Esophagus muscularis mucosa (tissue), 4 donors: ENCODE data around the gene KLK7. TPM values are rescaled to one million over a fixed set of nuclear protein-coding genes. Genes with fewer than 3 reads are reported as not detected.

Source experiments
- DNase-seq: peaks from one replicate; pipeline ENCODE4 v3.0.0-alpha.2; 2017; ENCODE audit errors: extremely low spot score
- H3K27ac ChIP-seq, 4 donors: fragments of 200-600 bp; sonication (generic); replicated peaks in 1 of 4; 1 replicate in 3 of 4; 2 replicates in 1 of 4; pipeline ENCODE4 v1.5.1; 2016 to 2019; ENCODE audit warnings: mild to moderate bottlenecking in 1 of 4
- H3K27me3 ChIP-seq, 4 donors: fragments of 200-600 bp; sonication (generic); one replicate each; pipeline versions ENCODE4 v1.5.1 to v1.6.0; 2016 to 2019
- H3K36me3 ChIP-seq, 4 donors: fragments of 200-600 bp; sonication (generic); one replicate each; pipeline ENCODE4 v1.5.1; 2016 to 2019
- H3K4me1 ChIP-seq, 4 donors: fragments of 200-600 bp; sonication (generic); one replicate each; pipeline ENCODE4 v1.5.1; 2016 to 2019
- H3K4me3 ChIP-seq, 4 donors: fragments of 200-600 bp; sonication (generic); 1 replicate in 2 of 4; 2 replicates in 2 of 4; pipeline ENCODE4 v1.5.1; 2016 to 2019; ENCODE audit warnings: mild to moderate bottlenecking in 4 of 4, moderate library complexity in 1 of 4
- H3K9me3 ChIP-seq, 4 donors: fragments of 200-600 bp; sonication (generic); 1 replicate in 3 of 4; 2 replicates in 1 of 4; pipeline ENCODE4 v1.5.1; 2016 to 2019
- CTCF ChIP-seq, 3 experiments: fragments of 200-600 bp in 2 of 3; fragments of 450-650 bp in 1 of 3; sonication (generic) in 2 of 3; IDR thresholded peaks; one replicate each; pipeline ENCODE4 v1.5.1; 2017 to 2019; ENCODE audit warnings: antibody characterized with exemption in 3 of 3, mild to moderate bottlenecking in 2 of 3, moderate library complexity in 1 of 3
- EP300 ChIP-seq: sonication (generic); formaldehyde crosslinking; IDR thresholded peaks from one replicate; pipeline ENCODE4 v1.6.1; 2017; ENCODE audit warnings: antibody characterized with exemption
- POLR2A ChIP-seq: fragments of 450-650 bp; IDR thresholded peaks from one replicate; pipeline ENCODE4 v1.6.1; 2017; ENCODE audit warnings: antibody characterized with exemption, moderate library complexity, mild to moderate bottlenecking, low read depth
- POLR2AphosphoS5 ChIP-seq, 2 donors: sonication (generic); formaldehyde crosslinking; IDR thresholded peaks; one replicate each; pipeline ENCODE4 v1.6.1; 2017; ENCODE audit warnings: antibody characterized with exemption in 2 of 2
- WGBS: methylation state at CpG from one replicate; pipeline ENCODE4 v1.1.5; 2018; 5-methylcytosine and 5-hydroxymethylcytosine counted together
- intact Hi-C: fragments of 100-400 bp; cut with DNase I; formaldehyde crosslinking; loops from one replicate; pipeline ENCODE4 v1.15.1; 2023
- total RNA-seq, 4 donors: library from RNA; depleted of rRNA; stranded (reverse); fragments of >200 nt; gene quantifications; one replicate each; pipeline versions ENCODE4 v1.1.0 to v1.2.1, GENCODE V29; 2016

KLK7 gene
- total RNA-seq, 4 donors from 2014 or later = 0.32 to 0.33 TPM; not detected in 2

GRCh38 chr19:51025809-51026553, 42.3 kb upstream of the KLK7 start:
- H3K36me3 ChIP-seq = no peaks in the 10 kb centered on the region
- no peaks in the 10 kb centered on the region for H3K9me3 ChIP-seq
- H3K4me3 ChIP-seq = no peak overlapping the region
- no peaks in the 10 kb centered on the region for H3K4me1 ChIP-seq
- peaks cover 0 to 88% (median 10%) of the 10 kb centered on the region in 4 donors for H3K27me3 ChIP-seq
- H3K27ac ChIP-seq = no peak overlapping the region
- 56% methylated on average over 14 of the region's 18 CpGs for WGBS
- no peak for TF ChIP-seq CTCF (IDR thresholded peaks at IDR 0.05)
- no peak for TF ChIP-seq POLR2A
- intact Hi-C loops = no loop called here
- DNase-seq = no peak

GRCh38 chr19:51025401-51025800, 41.7 kb upstream of the KLK7 start:
- Histone ChIP-seq H3K4me1 (no peaks in the 10 kb centered on the region), H3K9me3 (no peaks in the 10 kb centered on the region), H3K36me3 (no peaks in the 10 kb centered on the region), H3K27ac (no peak overlapping the region), H3K4me3 (no peak overlapping the region), H3K27me3 (peaks cover 0 to 90% (median 10%) of the 10 kb centered on the region in 4 donors)
- 80% methylated on average over 5 of the region's 6 CpGs for WGBS
- DNase-seq = no peak
- intact Hi-C loops = no loop called here
- TF ChIP-seq EP300 (no peak), POLR2A (no peak), CTCF (IDR thresholded peaks at IDR 0.05) (no peak), POLR2AphosphoS5 (IDR thresholded peaks at IDR 0.05) (no peak)

GRCh38 chr19:51024924-51025323, 41.2 kb upstream of the KLK7 start:
- TF ChIP-seq POLR2A (no peak), CTCF (IDR thresholded peaks at IDR 0.05) (no peak), POLR2AphosphoS5 (IDR thresholded peaks at IDR 0.05) (no peak), EP300 (no peak)
- intact Hi-C loops = loop anchor here (5.0 kb wide), 1 partner anchor 72 kb away; no protein-coding TSS in a partner anchor
- 57% methylated on average over 5 of the region's 5 CpGs for WGBS
- Histone ChIP-seq H3K9me3 (no peaks in the 10 kb centered on the region), H3K27me3 (peaks cover 0 to 92% (median 10%) of the 10 kb centered on the region in 4 donors), H3K27ac (no peak overlapping the region), H3K4me1 (peaks cover 0 to under 1% (median under 1%) of the 10 kb centered on the region in 4 donors), H3K4me3 (no peak overlapping the region), H3K36me3 (no peaks in the 10 kb centered on the region)
- no peak for DNase-seq

GRCh38 chr19:51023946-51024345, 40.2 kb upstream of the KLK7 start:
- no peak overlapping the region for H3K4me3 ChIP-seq
- H3K27me3 ChIP-seq = peaks cover 0 to 92% (median 19%) of the 10 kb centered on the region in 4 donors
- H3K36me3 ChIP-seq = no peaks in the 10 kb centered on the region
- peaks cover 6 to 10% (median 9%) of the 10 kb centered on the region in 4 donors for H3K4me1 ChIP-seq
- WGBS = 71% methylated on average over 11 of the region's 11 CpGs
- no peaks in the 10 kb centered on the region for H3K9me3 ChIP-seq
- no peak for DNase-seq
- H3K27ac ChIP-seq = no peak overlapping the region
- TF ChIP-seq CTCF (IDR thresholded peaks at IDR 0.05) (no peak), POLR2A (no peak), POLR2AphosphoS5 (IDR thresholded peaks at IDR 0.05) (no peak), EP300 (no peak)
- intact Hi-C loops = loop anchor here (5.0 kb wide), 1 partner anchor 73 kb away; no protein-coding TSS in a partner anchor
